Measurements from ENCODE around the gene RIPOR2. TPM values are rescaled to one million over a fixed set of nuclear protein-coding genes. Genes with fewer than 3 reads are reported as not detected.

Gene RIPOR2
- total and polyA plus RNA-seq, 4 donors: 1.6 to 10.9 (median 3.7) TPM

DNA sequence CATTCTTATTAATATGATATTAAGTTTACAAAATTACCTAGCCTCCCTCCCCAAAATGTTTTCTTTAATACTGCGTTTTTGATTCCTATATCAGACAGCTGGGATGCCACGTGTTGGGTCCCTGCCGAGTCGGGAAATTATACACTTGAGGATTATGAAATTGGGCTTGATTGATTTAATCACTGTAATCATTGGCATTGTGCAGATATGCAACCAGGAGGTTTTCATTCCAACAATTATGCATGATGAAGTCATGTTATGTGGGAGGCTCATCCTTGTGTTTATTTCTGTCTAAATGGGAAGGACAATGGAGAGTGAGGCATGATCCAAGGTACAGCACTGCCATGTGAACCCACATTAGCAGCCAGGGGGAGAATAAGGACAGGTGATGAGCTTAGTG is 30.6 kb upstream of the RIPOR2 start:
- TF ChIP-seq TAF1 (conservative IDR thresholded peaks at IDR 0.05): no peak
- no peak for TF ChIP-seq NR2F2 (IDR thresholded peaks at IDR 0.05)
- TF ChIP-seq YY1 (IDR thresholded peaks at IDR 0.05): no peak
- TF ChIP-seq RAD21 (IDR thresholded peaks at IDR 0.05): no peak
- TF ChIP-seq, protein P1, sequence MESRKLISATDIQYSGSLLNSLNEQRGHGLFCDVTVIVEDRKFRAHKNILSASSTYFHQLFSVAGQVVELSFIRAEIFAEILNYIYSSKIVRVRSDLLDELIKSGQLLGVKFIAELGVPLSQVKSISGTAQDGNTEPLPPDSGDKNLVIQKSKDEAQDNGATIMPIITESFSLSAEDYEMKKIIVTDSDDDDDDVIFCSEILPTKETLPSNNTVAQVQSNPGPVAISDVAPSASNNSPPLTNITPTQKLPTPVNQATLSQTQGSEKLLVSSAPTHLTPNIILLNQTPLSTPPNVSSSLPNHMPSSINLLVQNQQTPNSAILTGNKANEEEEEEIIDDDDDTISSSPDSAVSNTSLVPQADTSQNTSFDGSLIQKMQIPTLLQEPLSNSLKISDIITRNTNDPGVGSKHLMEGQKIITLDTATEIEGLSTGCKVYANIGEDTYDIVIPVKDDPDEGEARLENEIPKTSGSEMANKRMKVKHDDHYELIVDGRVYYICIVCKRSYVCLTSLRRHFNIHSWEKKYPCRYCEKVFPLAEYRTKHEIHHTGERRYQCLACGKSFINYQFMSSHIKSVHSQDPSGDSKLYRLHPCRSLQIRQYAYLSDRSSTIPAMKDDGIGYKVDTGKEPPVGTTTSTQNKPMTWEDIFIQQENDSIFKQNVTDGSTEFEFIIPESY (IDR thresholded peaks at IDR 0.05): no peak
- TF ChIP-seq, protein P2, sequence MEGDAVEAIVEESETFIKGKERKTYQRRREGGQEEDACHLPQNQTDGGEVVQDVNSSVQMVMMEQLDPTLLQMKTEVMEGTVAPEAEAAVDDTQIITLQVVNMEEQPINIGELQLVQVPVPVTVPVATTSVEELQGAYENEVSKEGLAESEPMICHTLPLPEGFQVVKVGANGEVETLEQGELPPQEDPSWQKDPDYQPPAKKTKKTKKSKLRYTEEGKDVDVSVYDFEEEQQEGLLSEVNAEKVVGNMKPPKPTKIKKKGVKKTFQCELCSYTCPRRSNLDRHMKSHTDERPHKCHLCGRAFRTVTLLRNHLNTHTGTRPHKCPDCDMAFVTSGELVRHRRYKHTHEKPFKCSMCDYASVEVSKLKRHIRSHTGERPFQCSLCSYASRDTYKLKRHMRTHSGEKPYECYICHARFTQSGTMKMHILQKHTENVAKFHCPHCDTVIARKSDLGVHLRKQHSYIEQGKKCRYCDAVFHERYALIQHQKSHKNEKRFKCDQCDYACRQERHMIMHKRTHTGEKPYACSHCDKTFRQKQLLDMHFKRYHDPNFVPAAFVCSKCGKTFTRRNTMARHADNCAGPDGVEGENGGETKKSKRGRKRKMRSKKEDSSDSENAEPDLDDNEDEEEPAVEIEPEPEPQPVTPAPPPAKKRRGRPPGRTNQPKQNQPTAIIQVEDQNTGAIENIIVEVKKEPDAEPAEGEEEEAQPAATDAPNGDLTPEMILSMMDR (IDR thresholded peaks at IDR 0.05; ENCODE audit: low read depth, low read length, missing input control): no peak
- TF ChIP-seq, protein P3, sequence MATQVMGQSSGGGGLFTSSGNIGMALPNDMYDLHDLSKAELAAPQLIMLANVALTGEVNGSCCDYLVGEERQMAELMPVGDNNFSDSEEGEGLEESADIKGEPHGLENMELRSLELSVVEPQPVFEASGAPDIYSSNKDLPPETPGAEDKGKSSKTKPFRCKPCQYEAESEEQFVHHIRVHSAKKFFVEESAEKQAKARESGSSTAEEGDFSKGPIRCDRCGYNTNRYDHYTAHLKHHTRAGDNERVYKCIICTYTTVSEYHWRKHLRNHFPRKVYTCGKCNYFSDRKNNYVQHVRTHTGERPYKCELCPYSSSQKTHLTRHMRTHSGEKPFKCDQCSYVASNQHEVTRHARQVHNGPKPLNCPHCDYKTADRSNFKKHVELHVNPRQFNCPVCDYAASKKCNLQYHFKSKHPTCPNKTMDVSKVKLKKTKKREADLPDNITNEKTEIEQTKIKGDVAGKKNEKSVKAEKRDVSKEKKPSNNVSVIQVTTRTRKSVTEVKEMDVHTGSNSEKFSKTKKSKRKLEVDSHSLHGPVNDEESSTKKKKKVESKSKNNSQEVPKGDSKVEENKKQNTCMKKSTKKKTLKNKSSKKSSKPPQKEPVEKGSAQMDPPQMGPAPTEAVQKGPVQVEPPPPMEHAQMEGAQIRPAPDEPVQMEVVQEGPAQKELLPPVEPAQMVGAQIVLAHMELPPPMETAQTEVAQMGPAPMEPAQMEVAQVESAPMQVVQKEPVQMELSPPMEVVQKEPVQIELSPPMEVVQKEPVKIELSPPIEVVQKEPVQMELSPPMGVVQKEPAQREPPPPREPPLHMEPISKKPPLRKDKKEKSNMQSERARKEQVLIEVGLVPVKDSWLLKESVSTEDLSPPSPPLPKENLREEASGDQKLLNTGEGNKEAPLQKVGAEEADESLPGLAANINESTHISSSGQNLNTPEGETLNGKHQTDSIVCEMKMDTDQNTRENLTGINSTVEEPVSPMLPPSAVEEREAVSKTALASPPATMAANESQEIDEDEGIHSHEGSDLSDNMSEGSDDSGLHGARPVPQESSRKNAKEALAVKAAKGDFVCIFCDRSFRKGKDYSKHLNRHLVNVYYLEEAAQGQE (IDR thresholded peaks at IDR 0.05): no peak
- TF ChIP-seq RXRA (IDR thresholded peaks at IDR 0.05): no peak
- no peak for TF ChIP-seq HNF4A (conservative IDR thresholded peaks at IDR 0.05)
- TF ChIP-seq FOXA2 (IDR thresholded peaks at IDR 0.05): no peak
- TF ChIP-seq FOXA1 (IDR thresholded peaks at IDR 0.05): no peak
- TF ChIP-seq SP1 (IDR thresholded peaks at IDR 0.05): no peak
- no peak for TF ChIP-seq HNF4G (IDR thresholded peaks at IDR 0.05)
- TF ChIP-seq, protein P4, sequence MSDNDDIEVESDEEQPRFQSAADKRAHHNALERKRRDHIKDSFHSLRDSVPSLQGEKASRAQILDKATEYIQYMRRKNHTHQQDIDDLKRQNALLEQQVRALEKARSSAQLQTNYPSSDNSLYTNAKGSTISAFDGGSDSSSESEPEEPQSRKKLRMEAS (IDR thresholded peaks at IDR 0.05): no peak
- TF ChIP-seq EGR1 (IDR thresholded peaks at IDR 0.05; ENCODE audit: low read depth in 2 of 2): no peak
- TF ChIP-seq, protein P5, sequence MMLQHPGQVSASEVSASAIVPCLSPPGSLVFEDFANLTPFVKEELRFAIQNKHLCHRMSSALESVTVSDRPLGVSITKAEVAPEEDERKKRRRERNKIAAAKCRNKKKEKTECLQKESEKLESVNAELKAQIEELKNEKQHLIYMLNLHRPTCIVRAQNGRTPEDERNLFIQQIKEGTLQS (IDR thresholded peaks at IDR 0.05): no peak
- TF ChIP-seq JUND (IDR thresholded peaks at IDR 0.05): no peak
- Histone ChIP-seq H3K4me1 (ENCODE audit: control insufficient read depth in 4 of 4, insufficient read depth in 4 of 4, low read length in 3 of 4) (no peaks in the 10 kb centered on the region), H3K27ac (ENCODE audit: low read depth in 1 of 2, low read length in 2 of 2) (no peak overlapping the region), H3K9ac (ENCODE audit: low read depth in 1 of 2, low read length in 2 of 2) (no peak overlapping the region), H3K36me3 (ENCODE audit: control insufficient read depth in 4 of 4, insufficient read depth in 3 of 4, low read depth in 1 of 4, low read length in 3 of 4) (no peaks in the 10 kb centered on the region), H3K9me3 (ENCODE audit: control insufficient read depth in 4 of 4, low read length in 3 of 4) (no peaks in the 10 kb centered on the region), H3K4me3 (ENCODE audit: low read depth in 1 of 3, low read length in 3 of 3) (no peak overlapping the region), H3K27me3 (ENCODE audit: control insufficient read depth in 4 of 4, insufficient read depth in 4 of 4, low read length in 3 of 4) (peaks cover 0 to 5% (median 0%) of the 10 kb centered on the region in 4 donors)
- WGBS: 92% methylated on average over 4 of the region's 4 CpGs
- no peak for DNase-seq (ENCODE audit: low spot score)

Data from liver (tissue), 9 donors.